Measurements from ENCODE around the gene BIN1. TPM values are rescaled to one million over a fixed set of nuclear protein-coding genes. Genes with fewer than 3 reads are reported as not detected.

The BIN1 gene
- total and polyA plus RNA-seq, 7 donors: 615 to 1,667 (median 1,331) TPM

DNA sequence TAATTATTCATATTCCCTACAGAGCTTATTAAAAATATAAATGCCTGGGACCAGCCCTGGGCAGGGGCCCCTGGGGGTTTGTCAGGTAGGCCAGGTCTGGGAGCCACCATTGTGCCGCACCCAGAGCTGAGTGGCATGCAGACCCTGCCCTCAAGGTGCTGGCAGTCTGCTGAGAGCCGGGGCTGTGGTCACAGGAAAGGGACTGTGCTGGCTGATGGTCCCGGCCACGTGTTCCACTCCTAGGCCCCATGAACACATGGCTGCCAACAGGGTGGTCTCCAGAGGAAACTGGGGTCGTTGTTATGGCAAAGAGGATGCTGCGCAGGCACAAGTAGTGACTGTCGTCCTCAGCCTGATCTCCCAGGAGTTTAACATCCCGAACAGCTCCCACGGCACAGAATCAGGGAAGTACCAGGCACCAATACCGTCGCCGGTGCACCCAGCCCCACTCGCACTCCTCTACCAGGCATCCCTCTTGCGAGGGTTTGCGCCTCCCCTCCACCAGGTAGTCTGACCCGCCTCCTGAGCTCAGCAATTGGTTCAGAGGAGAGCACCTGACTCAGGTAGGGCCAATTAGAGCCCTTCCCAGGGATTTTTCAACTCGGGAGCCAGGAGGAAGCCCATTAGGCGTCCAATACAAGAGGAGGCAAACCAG lies 39.2 kb upstream of the BIN1 start:
- H3K4me3 ChIP-seq: no peak overlapping the region
- peak overlapping the region; percentile 96 for H3K27ac ChIP-seq
- no peaks in the 10 kb centered on the region for H3K36me3 ChIP-seq (ENCODE audit: insufficient read depth in 1 of 2, low read depth in 1 of 2)
- H3K4me1 ChIP-seq: peaks cover 56% of the 10 kb centered on the region
- no peaks in the 10 kb centered on the region for H3K27me3 ChIP-seq (ENCODE audit: insufficient read depth in 3 of 3, low read length in 2 of 3)
- WGBS, 3 donors: 81 to 84% (median 83%) methylated on average over 18 of the region's 18 CpGs
- no peaks in the 10 kb centered on the region for H3K9me3 ChIP-seq
- ATAC-seq (peak; percentile 32 to 52 (median 38)), DNase-seq (no peak)
- intact Hi-C loops (cut with DNase I): loop anchor here in 1 of 2 donors (2.0 kb wide), 1 partner anchor 79 kb away; no protein-coding TSS in a partner anchor
- TF ChIP-seq, protein P1, sequence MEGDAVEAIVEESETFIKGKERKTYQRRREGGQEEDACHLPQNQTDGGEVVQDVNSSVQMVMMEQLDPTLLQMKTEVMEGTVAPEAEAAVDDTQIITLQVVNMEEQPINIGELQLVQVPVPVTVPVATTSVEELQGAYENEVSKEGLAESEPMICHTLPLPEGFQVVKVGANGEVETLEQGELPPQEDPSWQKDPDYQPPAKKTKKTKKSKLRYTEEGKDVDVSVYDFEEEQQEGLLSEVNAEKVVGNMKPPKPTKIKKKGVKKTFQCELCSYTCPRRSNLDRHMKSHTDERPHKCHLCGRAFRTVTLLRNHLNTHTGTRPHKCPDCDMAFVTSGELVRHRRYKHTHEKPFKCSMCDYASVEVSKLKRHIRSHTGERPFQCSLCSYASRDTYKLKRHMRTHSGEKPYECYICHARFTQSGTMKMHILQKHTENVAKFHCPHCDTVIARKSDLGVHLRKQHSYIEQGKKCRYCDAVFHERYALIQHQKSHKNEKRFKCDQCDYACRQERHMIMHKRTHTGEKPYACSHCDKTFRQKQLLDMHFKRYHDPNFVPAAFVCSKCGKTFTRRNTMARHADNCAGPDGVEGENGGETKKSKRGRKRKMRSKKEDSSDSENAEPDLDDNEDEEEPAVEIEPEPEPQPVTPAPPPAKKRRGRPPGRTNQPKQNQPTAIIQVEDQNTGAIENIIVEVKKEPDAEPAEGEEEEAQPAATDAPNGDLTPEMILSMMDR (IDR thresholded peaks at IDR 0.05): no peak

GRCh38 chr2:127145280-127145895 lies 38.4 kb upstream of the BIN1 start:
- Histone ChIP-seq H3K9me3 (no peaks in the 10 kb centered on the region), H3K36me3 (ENCODE audit: insufficient read depth in 1 of 2, low read depth in 1 of 2) (no peaks in the 10 kb centered on the region), H3K27me3 (ENCODE audit: insufficient read depth in 3 of 3, low read length in 2 of 3) (no peaks in the 10 kb centered on the region), H3K4me1 (peaks cover 56% of the 10 kb centered on the region), H3K4me3 (peak overlapping the region; percentile 1), H3K27ac (peak overlapping the region; percentile 96)
- DNase-seq: peak; percentile 40 to 72
- TF ChIP-seq, protein P1 (IDR thresholded peaks at IDR 0.05): no peak
- peak; percentile 75 to 82 (median 78) for ATAC-seq
- 0% methylated on average over 1 of the region's 1 CpG for WGBS, 3 donors
- intact Hi-C loops (cut with DNase I): loop anchor here in 1 of 2 donors (2.0 kb wide), 1 partner anchor 39 kb away; the partner anchor contains the start of gene BIN1

DNA sequence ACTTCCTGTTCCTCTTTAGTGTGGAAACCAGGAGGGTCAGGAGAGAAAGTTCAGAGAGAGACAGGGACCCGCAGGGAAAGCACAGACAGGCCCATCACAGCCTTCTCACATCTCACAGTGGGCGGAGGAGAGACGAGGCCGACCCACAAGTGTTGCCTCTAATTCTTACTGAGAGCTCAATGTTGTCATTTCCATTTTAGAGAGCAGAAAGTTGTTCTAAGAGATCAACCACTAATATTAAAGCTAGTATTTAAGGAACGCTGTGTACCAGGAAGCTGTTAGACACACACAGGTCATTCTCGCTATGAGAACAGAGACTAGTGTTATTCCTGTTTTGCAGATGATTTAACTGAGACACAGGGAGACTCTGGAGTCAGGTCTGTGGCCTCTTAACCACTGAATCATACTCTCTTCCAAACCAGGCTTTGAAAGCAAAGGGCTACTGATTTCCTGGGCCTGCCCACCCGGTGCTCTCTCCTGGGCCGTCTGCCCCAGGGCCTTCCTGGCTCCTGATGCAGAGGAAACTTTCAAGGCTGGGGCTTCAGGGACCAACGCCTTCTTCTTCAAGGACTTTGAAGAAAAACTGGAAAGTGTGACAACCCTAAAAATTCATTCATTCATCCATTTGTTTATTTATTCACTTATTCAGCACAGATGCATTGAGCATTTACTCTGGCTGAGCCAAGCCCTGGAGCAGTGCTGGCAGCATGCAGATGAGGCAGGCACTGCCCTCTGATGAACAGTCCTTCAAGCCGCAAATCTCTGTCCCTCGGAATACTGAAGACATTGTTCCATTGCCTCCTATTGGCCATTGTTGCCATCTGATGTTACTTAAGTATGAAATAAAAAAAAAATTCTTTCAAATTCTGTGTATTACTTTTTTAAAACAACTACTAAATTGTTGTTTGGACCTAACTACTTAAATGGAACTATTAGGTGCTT lies 37.2 kb upstream of the BIN1 start:
- H3K9me3 ChIP-seq: no peaks in the 10 kb centered on the region
- peak; percentile 38 to 61 (median 58) for ATAC-seq
- intact Hi-C loops (cut with DNase I): loop anchor here (2.0 to 5.0 kb wide), 2 partner anchors 37 kb away; partner anchors contain the start of gene BIN1 (in 2 of the 2)
- H3K27ac ChIP-seq: peak overlapping the region; percentile 96
- DNase-seq: no peak
- peaks cover 54% of the 10 kb centered on the region for H3K4me1 ChIP-seq
- WGBS, 3 donors: 30 to 61% (median 41%) methylated on average over 11 of the region's 11 CpGs
- TF ChIP-seq, protein P1 (IDR thresholded peaks at IDR 0.05): peak; percentile 30
- H3K4me3 ChIP-seq: no peak overlapping the region
- no peaks in the 10 kb centered on the region for H3K36me3 ChIP-seq (ENCODE audit: insufficient read depth in 1 of 2, low read depth in 1 of 2)
- H3K27me3 ChIP-seq (ENCODE audit: insufficient read depth in 3 of 3, low read length in 2 of 3): no peaks in the 10 kb centered on the region

- WGBS, 3 donors: 77 to 86% (median 84%) methylated on average over 4 of the region's 4 CpGs
- no peaks in the 10 kb centered on the region for H3K9me3 ChIP-seq
- ATAC-seq: no peak
- intact Hi-C loops (cut with DNase I): loop anchor here in 1 of 2 donors (5.0 kb wide), 1 partner anchor 36 kb away; the partner anchor contains the start of gene BIN1
- TF ChIP-seq, protein P1 (IDR thresholded peaks at IDR 0.05): no peak
- peak overlapping the region; percentile 96 for H3K27ac ChIP-seq
- DNase-seq: no peak
- no peaks in the 10 kb centered on the region for H3K27me3 ChIP-seq (ENCODE audit: insufficient read depth in 3 of 3, low read length in 2 of 3)
- H3K36me3 ChIP-seq (ENCODE audit: insufficient read depth in 1 of 2, low read depth in 1 of 2): no peaks in the 10 kb centered on the region
- peaks cover 48% of the 10 kb centered on the region for H3K4me1 ChIP-seq
- H3K4me3 ChIP-seq: no peak overlapping the region
Measured at GRCh38 chr2:127142663-127143630, 36.0 kb upstream of the BIN1 start.

All from psoas muscle (tissue), 8 donors.